GM03348 (cell line): ENCODE data around the gene PDE2A.

Experiments used
- DNase-seq: peaks from one replicate; pipeline ENCODE4 v3.0.0; 2012; ENCODE audit warnings: low spot score

PDE2A gene

DNA sequence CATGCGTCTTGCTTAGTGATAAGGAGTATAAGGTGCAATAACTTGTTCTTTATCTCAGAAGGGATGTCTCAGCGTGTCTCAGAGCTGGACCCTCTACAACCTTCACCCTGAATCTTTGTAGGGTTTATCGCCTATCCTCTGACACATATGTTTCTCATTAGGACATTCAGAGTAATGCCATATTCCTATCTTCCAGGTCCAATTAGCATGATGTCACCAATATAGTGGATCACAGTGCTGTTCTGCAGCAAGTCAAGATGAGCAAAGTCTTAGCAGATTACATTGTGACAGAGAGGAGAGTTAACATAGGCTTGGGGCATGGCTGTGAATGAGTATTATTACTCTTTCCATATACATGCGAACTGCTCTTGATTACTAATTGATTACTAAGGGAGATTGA lies 129.6 kb downstream of the PDE2A start:
- no peak for DNase-seq

DNA sequence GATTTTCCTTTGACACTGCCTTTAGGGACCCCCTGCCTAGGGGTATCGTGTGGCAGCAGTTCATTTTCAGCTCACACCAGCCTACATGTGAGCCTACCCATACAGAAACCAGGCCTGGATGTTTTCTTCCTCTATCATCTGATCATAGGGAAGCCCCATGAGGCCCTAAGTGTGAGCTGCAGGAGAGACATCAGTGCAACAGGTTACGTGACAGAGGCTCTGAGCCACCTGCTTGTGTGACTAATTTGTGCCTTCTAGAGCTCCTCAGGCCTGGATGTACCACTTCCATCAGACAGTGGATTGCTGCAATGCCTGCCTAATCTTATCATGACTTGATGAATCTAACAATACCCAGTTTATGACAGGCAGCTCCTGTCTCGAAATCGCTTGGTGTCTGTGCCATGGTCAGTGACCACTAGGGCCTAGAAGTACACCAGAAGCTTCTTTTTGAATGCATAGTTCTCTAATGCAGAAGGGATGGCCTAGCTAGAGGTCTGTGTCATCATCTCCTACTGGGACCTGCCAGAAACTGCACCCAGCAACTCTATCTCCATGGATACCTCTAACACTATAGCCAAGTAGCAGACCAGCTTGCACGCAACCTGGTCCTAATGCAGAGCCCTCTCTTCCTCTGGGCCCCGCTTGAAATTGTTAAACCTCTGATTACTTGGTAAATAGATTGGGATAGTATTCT lies 130.2 kb downstream of the PDE2A start:
- DNase-seq: no peak

DNA sequence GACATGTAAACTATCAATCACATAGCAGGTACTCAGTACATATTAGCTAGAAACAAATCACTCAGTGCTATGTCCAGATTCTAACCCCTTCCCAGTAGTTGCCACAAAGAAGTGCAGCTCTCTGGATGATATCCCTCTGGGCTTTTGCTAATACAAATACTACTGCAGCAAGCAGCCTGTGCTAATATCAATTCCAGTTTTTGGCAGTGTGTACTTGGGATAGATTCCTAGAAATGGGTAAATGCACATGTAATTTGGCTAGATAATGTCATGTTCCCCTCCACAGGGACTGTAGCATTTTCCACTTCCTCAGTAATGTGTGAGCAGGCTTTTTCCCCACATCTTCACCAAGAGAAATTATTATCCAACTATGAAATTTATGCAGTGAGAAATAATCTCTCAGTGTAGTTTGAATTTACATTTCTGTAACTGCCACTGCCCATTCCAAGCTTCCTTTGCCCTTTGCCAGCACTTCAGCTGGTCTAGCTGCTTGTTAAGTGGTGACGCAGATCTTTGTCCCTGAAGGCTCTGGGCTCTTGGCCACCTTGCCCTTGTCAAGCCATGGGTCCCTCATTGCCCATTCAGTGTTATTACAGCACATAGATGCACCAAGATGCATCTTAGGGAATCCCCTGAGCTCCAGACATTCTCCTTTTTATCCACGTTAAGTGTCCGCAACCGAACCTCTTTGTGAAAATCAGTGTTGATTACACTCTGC lies 132.8 kb downstream of the PDE2A start:
- no peak for DNase-seq

DNA sequence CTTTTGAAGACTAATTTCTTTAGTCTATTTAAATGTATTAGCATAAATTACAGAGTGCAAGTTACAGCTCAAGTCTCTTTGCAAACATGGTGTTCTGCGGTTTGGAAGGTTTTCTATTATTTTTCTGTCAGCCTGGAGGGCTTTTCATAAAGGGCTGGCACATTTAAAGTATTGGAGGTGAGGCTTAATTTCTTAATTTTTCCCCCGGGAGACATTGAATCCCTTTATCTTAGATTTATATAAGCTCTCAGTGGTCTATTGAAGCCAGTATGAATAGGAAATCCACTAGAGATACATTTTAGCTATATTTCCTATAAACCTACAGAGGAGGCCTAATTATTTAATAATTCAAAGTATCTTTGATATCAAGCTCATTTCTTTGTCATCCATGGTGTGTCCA lies 137.2 kb downstream of the PDE2A start:
- no peak for DNase-seq

DNA sequence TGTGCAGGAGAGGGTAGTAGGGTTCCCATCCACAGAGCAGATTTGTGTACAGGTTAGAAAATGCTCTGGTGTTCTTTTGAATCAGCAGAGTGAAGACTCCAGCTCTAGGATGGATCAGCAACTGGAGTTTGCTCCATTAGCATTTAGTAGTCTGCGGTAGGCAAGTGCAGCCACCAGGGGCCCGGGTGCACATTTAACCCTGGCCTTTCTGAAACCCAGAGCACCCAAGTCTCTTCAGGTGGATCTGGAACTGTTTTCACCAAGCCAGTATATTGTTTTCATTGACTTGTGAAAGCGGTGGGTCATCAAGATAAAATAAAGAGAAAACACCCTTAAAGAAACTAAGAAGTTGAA lies 139.1 kb downstream of the PDE2A start:
- DNase-seq: peak; percentile 35

DNA sequence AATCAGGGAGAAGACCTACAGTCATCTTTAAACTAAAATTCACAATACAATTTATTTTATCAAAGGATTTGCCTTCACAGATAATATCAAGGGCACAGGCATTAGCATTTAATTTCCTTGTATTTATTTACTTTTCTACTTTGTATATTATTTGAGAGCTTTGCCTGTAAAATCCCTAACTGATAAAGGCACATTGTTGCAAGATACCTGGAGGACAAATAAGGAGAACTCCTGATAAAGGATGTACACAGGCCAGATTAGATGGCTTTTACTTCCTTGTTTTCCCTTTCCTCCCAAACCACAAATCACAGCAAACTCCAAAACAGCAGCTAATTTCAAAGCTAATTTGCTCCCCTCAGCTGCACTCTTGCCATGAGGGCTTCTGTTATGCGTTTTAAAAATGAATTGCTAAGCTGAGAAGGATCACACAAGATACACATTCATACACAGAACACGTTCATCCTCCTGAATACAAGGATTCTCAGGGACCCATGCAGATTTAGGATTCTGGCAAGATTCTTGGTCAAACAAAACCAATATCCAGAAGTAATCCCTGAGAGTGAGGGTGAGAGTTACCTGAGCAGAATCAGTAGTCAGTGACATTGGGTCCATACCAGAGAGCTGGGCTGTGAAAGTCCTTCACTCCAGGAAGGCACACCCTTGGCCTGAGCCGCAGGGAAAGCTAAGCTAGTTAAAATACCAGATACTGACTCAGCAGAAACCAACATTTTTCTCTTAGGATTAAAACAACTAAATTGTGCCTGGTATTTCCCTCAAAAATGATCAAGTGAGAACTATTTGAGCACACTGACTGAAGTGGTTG lies 139.6 kb downstream of the PDE2A start:
- peak; percentile 58 for DNase-seq

DNA sequence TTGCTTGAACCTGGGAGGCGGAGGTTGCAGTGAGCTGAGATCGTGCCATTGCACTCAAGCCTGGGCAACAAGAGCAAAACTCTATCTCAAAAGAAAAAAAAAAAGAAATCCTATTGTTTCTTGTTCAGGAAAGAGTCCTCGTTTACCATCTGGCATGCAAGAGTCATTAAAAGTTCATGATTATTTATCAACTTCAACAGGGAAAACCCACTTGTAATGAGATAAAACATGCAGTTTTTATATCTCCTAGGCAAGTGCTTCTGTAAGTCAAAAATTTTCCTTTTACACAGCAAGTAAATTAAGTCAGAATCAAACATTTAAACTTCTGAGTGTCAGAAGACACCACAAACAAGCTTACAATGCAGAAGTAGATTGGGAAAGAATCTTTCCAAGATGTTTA lies 145.2 kb downstream of the PDE2A start:
- no peak for DNase-seq

DNA sequence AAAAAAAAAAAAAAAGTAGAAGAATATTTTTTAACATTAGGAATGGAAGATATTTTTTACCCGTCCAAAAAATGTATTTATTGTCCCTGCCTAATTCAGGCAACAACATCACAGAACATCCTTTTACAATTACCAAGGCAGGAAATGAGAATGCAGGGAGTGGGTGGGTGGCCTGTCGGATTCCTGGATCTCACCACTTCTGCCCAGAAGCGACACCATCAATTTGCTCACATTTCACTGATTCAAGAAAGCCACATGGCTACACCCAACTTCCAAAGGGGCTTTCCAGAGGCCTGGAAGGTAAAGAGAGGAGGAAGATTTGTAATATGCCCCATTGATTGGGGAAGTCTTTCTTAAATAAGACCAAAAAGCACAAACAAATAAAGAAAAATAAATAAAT lies 146.1 kb downstream of the PDE2A start:
- peak; percentile 42 for DNase-seq
